ENCODE results near the gene HDAC4. TPM values are rescaled to one million over a fixed set of nuclear protein-coding genes. Genes with fewer than 3 reads are reported as not detected.

Gene HDAC4
- total and polyA plus RNA-seq, 10 of the 15 experiments (the other 5 are each of a cell fraction or from before 2014, with no cell fraction given) = 0.22 to 15.7 (median 4.8) TPM

GRCh38 chr2:239005586-239005985 lies 395.2 kb downstream of the HDAC4 start (continued):
- TF ChIP-seq E2F8 (IDR thresholded peaks at IDR 0.05; ENCODE audit: low read depth, partially characterized antibody) (no peak), RCOR1 (conservative IDR thresholded peaks at IDR 0.05; ENCODE audit: low read depth, low read length) (no peak), JUND (IDR thresholded peaks at IDR 0.05; ENCODE audit: low read depth, low read length) (no peak), SREBF1 (IDR thresholded peaks at IDR 0.05; ENCODE audit: low read length) (no peak)

DNA sequence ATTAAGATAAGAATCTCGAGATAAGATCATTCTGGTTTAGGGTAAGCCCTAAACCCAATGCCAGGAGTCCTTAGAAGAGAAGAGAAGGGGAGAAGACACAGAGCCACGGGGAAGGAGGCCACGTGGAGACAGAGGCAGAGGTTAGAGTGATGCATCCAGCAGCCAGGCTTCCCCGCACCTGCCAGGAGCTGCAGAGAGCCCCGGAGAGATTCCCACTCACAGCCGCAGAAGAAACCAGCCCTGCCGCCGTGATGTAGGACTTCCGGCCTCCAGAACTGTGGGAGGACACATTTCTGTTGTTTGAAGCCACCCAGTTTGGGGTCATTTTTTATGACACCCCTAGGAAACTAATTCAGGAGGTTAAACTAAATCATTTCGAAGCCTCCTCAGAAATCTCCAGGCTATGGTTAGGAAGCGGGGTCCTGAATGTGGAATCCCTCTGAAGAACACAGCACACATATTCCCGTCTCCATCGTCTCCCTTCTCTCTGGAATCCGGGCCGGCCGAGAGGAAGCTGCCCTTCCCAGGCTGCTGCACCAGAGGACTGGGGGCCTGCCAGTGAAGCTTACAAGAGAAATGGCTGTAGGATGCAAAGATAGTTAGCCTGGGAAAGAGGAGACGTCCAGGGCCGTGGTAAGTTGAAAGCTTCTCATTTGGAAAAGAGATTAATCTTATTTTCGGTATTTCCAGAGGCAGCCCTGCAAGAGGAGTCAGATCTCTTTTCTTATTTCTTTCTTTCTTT lies 396.4 kb downstream of the HDAC4 start:
- no peaks in the 10 kb centered on the region for H3K36me3 ChIP-seq (ENCODE audit: control insufficient read depth in 2 of 2, insufficient read depth in 2 of 2, low read length in 1 of 2)
- ChIA-PET SMC1A (ENCODE audit: uncharacterized antibody, unreplicated experiment) (no interaction called here), POLR2A (no interaction called here), RAD21 (ENCODE audit: unreplicated experiment) (no interaction called here), CTCF (no interaction called here)
- no peaks in the 10 kb centered on the region for H3K9me3 ChIP-seq (replicated peaks; ENCODE audit: control insufficient read depth, insufficient read depth, low read length)
- intact Hi-C loops (cut with micrococcal nuclease; ENCODE audit: unreplicated experiment) (no loop called here), in situ Hi-C loops (cut with MboI) (no loop called here)
- H3K9ac ChIP-seq (ENCODE audit: control insufficient read depth, insufficient read depth, low read length) = no peak overlapping the region
- no peaks in the 10 kb centered on the region for H3K79me2 ChIP-seq (ENCODE audit: control insufficient read depth, insufficient read depth, low read length)
- FAIRE-seq (no peak), DNase-seq (ENCODE audit: low read depth, low spot score) (no peak), ATAC-seq (no peak)
- WGBS (ENCODE audit: insufficient coverage, insufficient replicate concordance, low lambda C conversion rate, missing lambda C conversion rate) = 45% methylated on average over 19 of the region's 19 CpGs
- H3K4me3 ChIP-seq = no peak overlapping the region
- no peaks in the 10 kb centered on the region for H3K4me1 ChIP-seq (ENCODE audit: control insufficient read depth, insufficient read depth, low read length)
- H3K4me2 ChIP-seq (ENCODE audit: control insufficient read depth, insufficient read depth) = no peak overlapping the region
- H4K20me1 ChIP-seq (ENCODE audit: control insufficient read depth, insufficient read depth) = no peaks in the 10 kb centered on the region
- H3K27ac ChIP-seq (ENCODE audit: control insufficient read depth, insufficient read depth) = no peak overlapping the region
- H3K27me3 ChIP-seq (replicated peaks in 1 of 2; ENCODE audit: control insufficient read depth in 2 of 2, insufficient read depth in 2 of 2, low read length in 1 of 2) = peaks cover 3 to 5% of the 10 kb centered on the region in 2 experiments; a peak in 2 of 4 replicates
- TF ChIP-seq MEF2A (IDR thresholded peaks at IDR 0.05; ENCODE audit: insufficient read depth, low read depth, low read length) (no peak), NBN (IDR thresholded peaks at IDR 0.05) (no peak), ELK1 (IDR thresholded peaks at IDR 0.05; ENCODE audit: low read depth, low read length) (no peak), HDAC6 (IDR thresholded peaks at IDR 0.05; ENCODE audit: unreplicated experiment) (no peak), POLR2AphosphoS5 (IDR thresholded peaks at IDR 0.05; ENCODE audit: low read length) (no peak), NFYA (IDR thresholded peaks at IDR 0.05; ENCODE audit: borderline replicate concordance, low read depth, low read length) (no peak), YBX1 (IDR thresholded peaks at IDR 0.05) (no peak), TCF12 (IDR thresholded peaks at IDR 0.05; ENCODE audit: low read depth, low read length) (no peak), MAX (IDR thresholded peaks at IDR 0.05; ENCODE audit: low read depth, low read length) (no peak), KLF5 (IDR thresholded peaks at IDR 0.05; ENCODE audit: partially characterized antibody) (no peak), ETV6 (conservative IDR thresholded peaks at IDR 0.05 in 1 of 2, IDR thresholded peaks at IDR 0.05 in 1 of 2; ENCODE audit: borderline replicate concordance in 1 of 2, low read depth in 1 of 2) (no peak), CBX5 (IDR thresholded peaks at IDR 0.05; ENCODE audit: low read depth) (no peak), BACH1 (IDR thresholded peaks at IDR 0.05; ENCODE audit: borderline replicate concordance) (no peak), ASH2L (IDR thresholded peaks at IDR 0.05; ENCODE audit: borderline replicate concordance, low read depth) (no peak), HDAC2 (IDR thresholded peaks at IDR 0.05) (no peak)
- BruUV-seq (replicated peaks) = no TSS peak
- no peak overlapping the region for H2AFZ ChIP-seq (ENCODE audit: control insufficient read depth, low read depth, low read length)

Measured in GM12878 (cell line).